Heart left ventricle (tissue), 16 donors: Measurements from ENCODE around the gene PKD2L1. TPM values are rescaled to one million over a fixed set of nuclear protein-coding genes. Genes with fewer than 3 reads are reported as not detected.

Source experiments
- ATAC-seq, 4 donors: fragments of 200-7000 bp; cut with Tn5 transposase; one replicate each; pipeline ENCODE4 v1.9.1; 2020 to 2022; ENCODE audit warnings: moderate library complexity in 4 of 4, mild to moderate bottlenecking in 3 of 4, moderate number of reproducible peaks in 1 of 4
- DNase-seq, 5 donors: peaks; one replicate each; pipeline ENCODE4 v3.0.0-alpha.2; 2020
- H3K27ac ChIP-seq, 12 donors: fragments of 200-600 bp; sonication (generic) in 4 of 12; one replicate each; pipeline versions ENCODE4 v1.5.0 to v1.8.0; 2016 to 2022; ENCODE audit warnings: mild to moderate bottlenecking in 2 of 12
- H3K27me3 ChIP-seq, 9 donors: fragments of 200-600 bp; sonication (generic) in 2 of 9; one replicate each; pipeline versions ENCODE4 v1.5.1 to v1.8.0; 2016 to 2022; ENCODE audit warnings: mild to moderate bottlenecking in 3 of 9
- H3K36me3 ChIP-seq, 9 donors: fragments of 200-600 bp; sonication (generic) in 2 of 9; one replicate each; pipeline versions ENCODE4 v1.5.0 to v1.8.0; 2018 to 2022; ENCODE audit warnings: mild to moderate bottlenecking in 2 of 9
- H3K4me1 ChIP-seq, 12 donors: fragments of 200-600 bp; sonication (generic) in 4 of 12; one replicate each; pipeline versions ENCODE4 v1.5.0 to v1.8.0; 2016 to 2022; ENCODE audit warnings: mild to moderate bottlenecking in 3 of 12
- H3K4me3 ChIP-seq, 12 donors: fragments of 200-600 bp; sonication (generic) in 4 of 12; one replicate each; pipeline versions ENCODE4 v1.5.0 to v1.8.0; 2017 to 2022; ENCODE audit warnings: mild to moderate bottlenecking in 9 of 12, moderate library complexity in 4 of 12
- H3K9me3 ChIP-seq, 12 donors: fragments of 200-600 bp; sonication (generic) in 4 of 12; one replicate each; pipeline versions ENCODE4 v1.5.0 to v1.8.0; 2016 to 2022; ENCODE audit warnings: mild to moderate bottlenecking in 1 of 12
- CTCF ChIP-seq, 12 donors: fragments of 200-600 bp; sonication (generic) in 4 of 12; IDR thresholded peaks; one replicate each; pipeline versions ENCODE4 v1.5.0 to v1.8.0; 2018 to 2022; ENCODE audit warnings: antibody characterized with exemption in 12 of 12, mild to moderate bottlenecking in 5 of 12
- POLR2A ChIP-seq, 2 donors: fragments of 450-650 bp; IDR thresholded peaks; one replicate each; pipeline ENCODE4 v1.6.1; 2017; ENCODE audit warnings: antibody characterized with exemption in 2 of 2, mild to moderate bottlenecking in 2 of 2, moderate library complexity in 2 of 2
- WGBS, 4 donors: extraction: QIAGEN DNeasy Blood & Tissue Kit in 2 of 4; methylation state at CpG; one replicate each; pipeline versions ENCODE4 v1.1.5 to v1.1.7; 2013 to 2018; 5-methylcytosine and 5-hydroxymethylcytosine counted together
- intact Hi-C, 10 donors: fragments of 100-400 bp; cut with DNase I; formaldehyde crosslinking; loops; one replicate each; pipeline versions ENCODE4 v1.11.1 to v1.14.2; 2022
- polyA plus RNA-seq, 2 donors: library from polyadenylated mRNA; stranded (reverse); fragments of 200-250 nt; gene quantifications; one replicate each; pipeline ENCODE4 v1.2.3, GENCODE V29; 2013
- total RNA-seq, 9 donors: library from RNA; depleted of rRNA in 2 of 9; stranded (reverse); fragments of >200 nt in 2 of 9; fragmentation: NEBNext Ultra II Directional in 3 of 9; extraction: Animal tissue kit (Norgen Biotek cat#: 25700) in 3 of 9; gene quantifications; one replicate each; pipeline versions ENCODE4 v1.1.0 to v1.2.4, GENCODE V29; 2016 to 2023
- donor health status: ischemic (EF 13 %, LVEDD 7.1; RV severe dilation, severe dysfunction).
- donor health status: healthy with polysubstance abuse.
- donor health status: DM: no; HTN: yes; CAD: no.
- donor health status: DM: no; HTN: no; CAD: no.
- donor health status: ischemic (EF 25% LVEDD 6.9; RV normal size, moderate dysfunction).
- donor health status: ischemic (EF 25% LVEDD 5.7; RV mildly dilated, moderate dysfunction).
- donor health status: healthy.
- donor health status: DM: yes; HTN: yes; CAD: no.
- donor health status: ischemic (EF 35%, LVEDD 5.7; RV mildly dilated, moderate dysfunction).
- donor health status: nonischemic (EF 11% LVEDD 7.7; RV severe dilation, severe dysfunction).
- donor health status: DM: yes; HTN: yes; CAD: no.
- donor health status: PGD.
- donor health status: ischemic (EF 29% LVEDD 5.4; RV normal size, mild dysfunction).
- donor health status: nonischemic (EF 23%, LVEDD 6.1; RV moderate dilation, normal function).

Gene PKD2L1
- total and polyA plus RNA-seq, 11 donors, result not detected

GRCh38 chr10:100362570-100363496 lies 32.8 kb upstream of the PKD2L1 start:
- ATAC-seq (no peak), DNase-seq (no peak)
- H3K9me3 ChIP-seq, result no peaks in the 10 kb centered on the region
- peak overlapping the region in 1 of 12 donors; percentile 11 for H3K27ac ChIP-seq
- intact Hi-C loops, result no loop called here
- TF ChIP-seq CTCF (IDR thresholded peaks at IDR 0.05) (no peak), POLR2A (IDR thresholded peaks at IDR 0.05) (no peak)
- H3K36me3 ChIP-seq, result no peaks in the 10 kb centered on the region
- H3K27me3 ChIP-seq, result no peaks in the 10 kb centered on the region
- H3K4me3 ChIP-seq, result no peak overlapping the region
- WGBS, 4 donors, result 62 to 80% (median 72%) methylated on average over 6 of the region's 6 CpGs
- peaks cover 0 to 32% (median 21%) of the 10 kb centered on the region in 12 donors for H3K4me1 ChIP-seq

GRCh38 chr10:100360234-100360633 lies 30.2 kb upstream of the PKD2L1 start:
- WGBS, 4 donors, result 67 to 86% (median 73%) methylated on average over 5 to 6 of the region's 6 CpGs
- H3K27ac ChIP-seq, result no peak overlapping the region
- H3K4me3 ChIP-seq, result no peak overlapping the region
- no peaks in the 10 kb centered on the region for H3K36me3 ChIP-seq
- peaks cover 0 to 31% (median 20%) of the 10 kb centered on the region in 12 donors for H3K4me1 ChIP-seq
- ATAC-seq (no peak), DNase-seq (no peak)
- no peaks in the 10 kb centered on the region for H3K9me3 ChIP-seq
- intact Hi-C loops, result no loop called here
- no peaks in the 10 kb centered on the region for H3K27me3 ChIP-seq
- no peak for TF ChIP-seq CTCF (IDR thresholded peaks at IDR 0.05)
- TF ChIP-seq POLR2A (IDR thresholded peaks at IDR 0.05), result no peak

- peak in 1 of 4 donors; percentile 36 for ATAC-seq
- 16 to 27% (median 18%) methylated on average over 3 of the region's 3 CpGs for WGBS, 4 donors
- Histone ChIP-seq H3K27me3 (no peaks in the 10 kb centered on the region), H3K4me3 (no peak overlapping the region), H3K9me3 (no peaks in the 10 kb centered on the region), H3K27ac (peak overlapping the region in 1 of 12 donors; percentile 8), H3K36me3 (no peaks in the 10 kb centered on the region), H3K4me1 (peaks cover 0 to 25% (median 17%) of the 10 kb centered on the region in 12 donors)
- no peak for TF ChIP-seq CTCF (IDR thresholded peaks at IDR 0.05)
- no peak for TF ChIP-seq POLR2A (IDR thresholded peaks at IDR 0.05)
- DNase-seq, result no peak
- intact Hi-C loops, result no loop called here
Observed at GRCh38 chr10:100359529-100360150, 29.6 kb upstream of the PKD2L1 start.

GRCh38 chr10:100359030-100359432 lies 29.0 kb upstream of the PKD2L1 start:
- TF ChIP-seq POLR2A (IDR thresholded peaks at IDR 0.05) (no peak), CTCF (IDR thresholded peaks at IDR 0.05) (no peak)
- no peak overlapping the region for H3K27ac ChIP-seq
- ATAC-seq (peak in 2 of 4 donors; percentile 23 to 26), DNase-seq (no peak)
- no peak overlapping the region for H3K4me3 ChIP-seq
- WGBS, 4 donors, result 35 to 51% (median 41%) methylated on average over 2 of the region's 2 CpGs
- intact Hi-C loops, result no loop called here
- H3K27me3 ChIP-seq, result no peaks in the 10 kb centered on the region
- H3K4me1 ChIP-seq, result peaks cover 0 to 25% (median 16%) of the 10 kb centered on the region in 12 donors
- peaks cover 0 to under 1% (median 0%) of the 10 kb centered on the region in 9 donors for H3K36me3 ChIP-seq
- no peaks in the 10 kb centered on the region for H3K9me3 ChIP-seq
